Testis (tissue), 2 donors: Measurements from ENCODE around the gene CNTN5.

Experiments used
- CTCF ChIP-seq, 3 experiments: fragments of 450-650 bp in 2 of 3; fragments of 200-600 bp in 1 of 3; sonication (generic) in 1 of 3; IDR thresholded peaks; one replicate each; pipeline ENCODE4 v1.5.1; 2016 to 2019; ENCODE audit warnings: antibody characterized with exemption in 3 of 3, mild to moderate bottlenecking in 2 of 3, moderate library complexity in 1 of 3
- POLR2A ChIP-seq: fragments of 450-650 bp; IDR thresholded peaks from one replicate; pipeline ENCODE4 v1.6.1; 2017; ENCODE audit warnings: antibody characterized with exemption, mild to moderate bottlenecking, moderate library complexity

GRCh38 chr11:99670067-99670676 lies 649.4 kb downstream of the CNTN5 start:
- TF ChIP-seq CTCF (IDR thresholded peaks at IDR 0.05) (no peak), POLR2A (no peak)
